Lower leg skin (tissue), 3 donors: ENCODE data around the gene PCDHA9.

Source experiments
- CTCF ChIP-seq, 3 donors: fragments of 450-650 bp; IDR thresholded peaks; one replicate each; pipeline ENCODE4 v1.5.1; 2016; ENCODE audit warnings: antibody characterized with exemption in 3 of 3, mild to moderate bottlenecking in 3 of 3, moderate library complexity in 2 of 3
- POLR2A ChIP-seq, 2 donors: fragments of 450-650 bp; IDR thresholded peaks; one replicate each; pipeline ENCODE4 v1.6.1; 2016 to 2017; ENCODE audit warnings: antibody characterized with exemption in 2 of 2, mild to moderate bottlenecking in 1 of 2, moderate library complexity in 1 of 2

- TF ChIP-seq CTCF (IDR thresholded peaks at IDR 0.05) (no peak), POLR2A (IDR thresholded peaks at IDR 0.05) (no peak)
These were observed 14.2 kb upstream of the PCDHA9 start, which contains the start of gene PCDHA7 for GRCh38 chr5:140833993-140834392.
